Measurements from ENCODE around the gene ZNF202.

ZNF202 gene

DNA sequence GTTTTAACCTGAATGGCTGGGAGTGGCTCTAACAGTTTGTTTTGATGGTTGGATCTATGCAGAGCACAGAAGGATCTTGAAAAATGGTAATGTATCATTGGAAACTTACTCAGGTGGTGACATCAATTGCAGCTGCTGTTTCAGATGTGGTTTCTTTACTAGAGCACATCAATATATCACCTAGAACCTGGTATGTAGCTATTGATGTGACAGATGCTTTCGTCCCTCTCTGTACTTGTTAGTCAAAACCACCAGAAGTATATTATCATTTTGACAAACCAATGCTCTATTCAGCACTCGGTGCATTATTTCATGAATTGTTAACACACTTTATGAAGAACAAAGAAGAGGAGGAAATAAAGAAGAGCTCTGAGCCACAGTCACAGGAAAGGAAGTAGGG lies 60.4 kb downstream of the ZNF202 start:
- H3K4me3 ChIP-seq (ENCODE audit: control insufficient read depth, low read depth, low read length): no peak overlapping the region
- TF ChIP-seq, protein P1, sequence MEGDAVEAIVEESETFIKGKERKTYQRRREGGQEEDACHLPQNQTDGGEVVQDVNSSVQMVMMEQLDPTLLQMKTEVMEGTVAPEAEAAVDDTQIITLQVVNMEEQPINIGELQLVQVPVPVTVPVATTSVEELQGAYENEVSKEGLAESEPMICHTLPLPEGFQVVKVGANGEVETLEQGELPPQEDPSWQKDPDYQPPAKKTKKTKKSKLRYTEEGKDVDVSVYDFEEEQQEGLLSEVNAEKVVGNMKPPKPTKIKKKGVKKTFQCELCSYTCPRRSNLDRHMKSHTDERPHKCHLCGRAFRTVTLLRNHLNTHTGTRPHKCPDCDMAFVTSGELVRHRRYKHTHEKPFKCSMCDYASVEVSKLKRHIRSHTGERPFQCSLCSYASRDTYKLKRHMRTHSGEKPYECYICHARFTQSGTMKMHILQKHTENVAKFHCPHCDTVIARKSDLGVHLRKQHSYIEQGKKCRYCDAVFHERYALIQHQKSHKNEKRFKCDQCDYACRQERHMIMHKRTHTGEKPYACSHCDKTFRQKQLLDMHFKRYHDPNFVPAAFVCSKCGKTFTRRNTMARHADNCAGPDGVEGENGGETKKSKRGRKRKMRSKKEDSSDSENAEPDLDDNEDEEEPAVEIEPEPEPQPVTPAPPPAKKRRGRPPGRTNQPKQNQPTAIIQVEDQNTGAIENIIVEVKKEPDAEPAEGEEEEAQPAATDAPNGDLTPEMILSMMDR (conservative IDR thresholded peaks at IDR 0.05; ENCODE audit: control insufficient read depth, insufficient read depth, low read depth, low read length): no peak
- DNase-seq (ENCODE audit: low read depth): no peak

DNA sequence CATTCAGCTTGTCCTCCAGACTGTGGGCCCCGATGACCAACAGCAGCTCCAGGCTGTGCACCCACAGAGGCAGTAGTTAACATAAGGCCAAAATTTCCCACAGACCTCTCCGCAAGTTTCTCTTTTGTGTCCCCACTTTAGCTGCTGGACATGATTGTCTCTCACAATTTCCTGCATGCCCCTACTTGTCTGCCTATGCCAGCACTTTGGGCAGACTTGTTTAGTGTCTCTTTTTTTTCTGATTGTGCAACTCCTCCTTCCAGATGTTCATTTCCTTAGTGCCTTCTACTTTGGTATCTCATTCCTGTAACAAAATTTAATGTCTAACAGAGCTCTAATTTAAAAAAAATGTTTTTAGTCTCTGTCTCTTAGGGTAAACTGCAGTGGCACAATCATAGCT lies 63.2 kb downstream of the ZNF202 start:
- TF ChIP-seq, protein P1 (conservative IDR thresholded peaks at IDR 0.05; ENCODE audit: control insufficient read depth, insufficient read depth, low read depth, low read length): no peak
- peak; percentile 1 for DNase-seq (ENCODE audit: low read depth)
- no peak overlapping the region for H3K4me3 ChIP-seq (ENCODE audit: control insufficient read depth, low read depth, low read length)

DNA sequence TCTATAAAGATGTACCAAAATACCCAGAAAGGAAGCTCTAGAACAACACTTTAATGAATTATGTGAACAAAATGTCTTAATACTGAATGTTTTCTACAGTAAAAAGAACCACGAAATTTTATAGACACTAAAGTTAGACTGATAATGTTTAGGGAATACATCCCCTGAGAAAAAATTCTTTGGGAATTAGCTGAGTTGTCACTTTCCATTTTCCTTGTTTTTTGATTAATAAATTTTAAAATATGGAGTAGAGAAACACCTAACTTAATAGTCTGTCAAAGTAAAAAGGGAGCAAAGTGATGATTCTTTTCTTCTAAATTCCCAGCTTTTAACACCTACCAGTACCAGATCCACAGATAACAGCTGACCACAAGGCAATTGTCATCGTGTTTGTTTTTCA lies 64.0 kb downstream of the ZNF202 start:
- DNase-seq (ENCODE audit: low read depth): no peak
- TF ChIP-seq, protein P1 (conservative IDR thresholded peaks at IDR 0.05; ENCODE audit: control insufficient read depth, insufficient read depth, low read depth, low read length): no peak
- no peak overlapping the region for H3K4me3 ChIP-seq (ENCODE audit: control insufficient read depth, low read depth, low read length)

DNA sequence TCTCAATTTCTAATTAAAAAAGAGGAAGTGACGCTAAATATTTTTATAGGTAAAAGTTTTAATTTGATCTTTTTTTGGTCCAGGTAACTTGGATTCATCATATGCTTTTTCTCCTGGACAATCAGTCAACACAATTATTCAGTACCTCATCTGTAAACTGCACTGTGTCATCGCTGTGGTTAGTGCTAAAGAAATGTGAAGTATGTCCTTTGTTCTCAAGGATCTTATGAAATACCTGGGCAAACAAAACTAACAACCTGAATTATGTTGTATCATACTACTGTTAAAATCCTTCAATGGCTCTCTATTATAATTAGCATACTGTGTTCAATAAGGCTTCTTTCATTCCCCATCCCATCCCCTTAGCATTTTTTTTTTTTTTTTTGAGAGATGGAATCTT lies 67.2 kb downstream of the ZNF202 start:
- TF ChIP-seq, protein P1 (conservative IDR thresholded peaks at IDR 0.05; ENCODE audit: control insufficient read depth, insufficient read depth, low read depth, low read length): no peak
- H3K4me3 ChIP-seq (ENCODE audit: control insufficient read depth, low read depth, low read length): no peak overlapping the region
- no peak for DNase-seq (ENCODE audit: low read depth)

Measured in fibroblast of mammary gland (primary cell).